Measurements from ENCODE around the gene PARD3. TPM values are rescaled to one million over a fixed set of nuclear protein-coding genes. Genes with fewer than 3 reads are reported as not detected.
A peak's percentile ranks its signal among the peaks of the same experiment; 100 is the strongest.

Gene PARD3
- total RNA-seq, 4 donors from 2014 or later: 98.9 to 122 (median 105) TPM

- no peaks in the 10 kb centered on the region for H3K27me3 ChIP-seq
- 87% methylated on average over 2 of the region's 2 CpGs for WGBS
- H3K4me3 ChIP-seq: no peak overlapping the region
- no peak for DNase-seq (ENCODE audit: extremely low spot score)
- no peaks in the 10 kb centered on the region for H3K36me3 ChIP-seq
- no peaks in the 10 kb centered on the region for H3K9me3 ChIP-seq
- H3K27ac ChIP-seq (replicated peaks in 1 of 4): no peak overlapping the region
- TF ChIP-seq POLR2A (IDR thresholded peaks at IDR 0.05; ENCODE audit: low read depth): no peak
- intact Hi-C loops (cut with DNase I): no loop called here
- peaks cover 0 to 18% (median 8%) of the 10 kb centered on the region in 4 donors for H3K4me1 ChIP-seq
Measured at GRCh38 chr10:34503704-34504103, 311.4 kb downstream of the PARD3 start.

- Histone ChIP-seq H3K4me1 (peaks cover 0 to 10% (median 8%) of the 10 kb centered on the region in 4 donors), H3K36me3 (no peaks in the 10 kb centered on the region), H3K4me3 (no peak overlapping the region), H3K9me3 (no peaks in the 10 kb centered on the region), H3K27ac (replicated peaks in 1 of 4) (no peak overlapping the region), H3K27me3 (no peaks in the 10 kb centered on the region)
- 82% methylated on average over 3 of the region's 3 CpGs for WGBS
- intact Hi-C loops (cut with DNase I): no loop called here
- DNase-seq (ENCODE audit: extremely low spot score): peak; percentile 12
- TF ChIP-seq EP300 (IDR thresholded peaks at IDR 0.05) (no peak), CTCF (IDR thresholded peaks at IDR 0.05) (no peak), POLR2A (IDR thresholded peaks at IDR 0.05; ENCODE audit: low read depth) (no peak), POLR2AphosphoS5 (IDR thresholded peaks at IDR 0.05) (no peak)
Measured at GRCh38 chr10:34499612-34500279, 315.4 kb downstream of the PARD3 start.

- TF ChIP-seq CTCF (IDR thresholded peaks at IDR 0.05): no peak
- no peak for TF ChIP-seq POLR2A (IDR thresholded peaks at IDR 0.05; ENCODE audit: low read depth)
- TF ChIP-seq EP300 (IDR thresholded peaks at IDR 0.05): no peak
- no peak for TF ChIP-seq POLR2AphosphoS5 (IDR thresholded peaks at IDR 0.05)
- H3K27ac ChIP-seq (replicated peaks in 1 of 4): no peak overlapping the region
- 97% methylated on average over 1 of the region's 1 CpG for WGBS
- DNase-seq (ENCODE audit: extremely low spot score): no peak
- H3K36me3 ChIP-seq: no peaks in the 10 kb centered on the region
- intact Hi-C loops (cut with DNase I): no loop called here
- no peaks in the 10 kb centered on the region for H3K27me3 ChIP-seq
- no peaks in the 10 kb centered on the region for H3K9me3 ChIP-seq
- no peak overlapping the region for H3K4me3 ChIP-seq
- peaks cover 0 to 7% (median 5%) of the 10 kb centered on the region in 4 donors for H3K4me1 ChIP-seq
Measured at GRCh38 chr10:34498821-34499220, 316.3 kb downstream of the PARD3 start.

- intact Hi-C loops (cut with DNase I): no loop called here
- Histone ChIP-seq H3K27me3 (no peaks in the 10 kb centered on the region), H3K36me3 (no peaks in the 10 kb centered on the region), H3K9me3 (no peaks in the 10 kb centered on the region), H3K4me3 (no peak overlapping the region), H3K27ac (replicated peaks in 1 of 4) (no peak overlapping the region), H3K4me1 (peaks cover 0 to 11% (median 5%) of the 10 kb centered on the region in 4 donors)
- TF ChIP-seq POLR2A (IDR thresholded peaks at IDR 0.05; ENCODE audit: low read depth) (no peak), POLR2AphosphoS5 (IDR thresholded peaks at IDR 0.05) (peak in 1 of 2 donors; percentile 22)
- no peak for DNase-seq (ENCODE audit: extremely low spot score)
- WGBS: 60% methylated on average over 2 of the region's 2 CpGs
Measured at GRCh38 chr10:34495938-34496337, 319.2 kb downstream of the PARD3 start.

GRCh38 chr10:34494012-34494411 is 321.1 kb downstream of the PARD3 start:
- WGBS: 97% methylated on average over 5 of the region's 5 CpGs
- no peak for DNase-seq (ENCODE audit: extremely low spot score)
- Histone ChIP-seq H3K4me3 (no peak overlapping the region), H3K9me3 (no peaks in the 10 kb centered on the region), H3K36me3 (no peaks in the 10 kb centered on the region), H3K27me3 (no peaks in the 10 kb centered on the region), H3K27ac (replicated peaks in 1 of 4) (no peak overlapping the region), H3K4me1 (peaks cover 0 to 22% (median 10%) of the 10 kb centered on the region in 4 donors)
- intact Hi-C loops (cut with DNase I): no loop called here
- TF ChIP-seq CTCF (IDR thresholded peaks at IDR 0.05): no peak
- no peak for TF ChIP-seq EP300 (IDR thresholded peaks at IDR 0.05)
- TF ChIP-seq POLR2AphosphoS5 (IDR thresholded peaks at IDR 0.05): no peak
- no peak for TF ChIP-seq POLR2A (IDR thresholded peaks at IDR 0.05; ENCODE audit: low read depth)
